Fibroblast of the aortic adventitia (primary cell): ENCODE data around the gene RRP8. TPM values are rescaled to one million over a fixed set of nuclear protein-coding genes. Genes with fewer than 3 reads are reported as not detected.

ENCODE experiments used
- DNase-seq: peaks from one replicate; pipeline ENCODE4 v3.0.0-alpha.2; 2010; ENCODE audit warnings: low read depth
- H3K4me3 ChIP-seq: 2 replicates; pipeline ENCODE4 v1.5.1; 2011; ENCODE audit warnings: low read depth, mild to moderate bottlenecking, control low read depth, low read length, moderate library complexity
- total RNA-seq: library from RNA; depleted of rRNA; stranded (reverse); fragments of >200 nt; gene quantifications from 2 replicates; pipeline ENCODE4 v1.2.3, GENCODE V29; 2012; ENCODE audit warnings: low replicate concordance
- TF ChIP-seq, protein P1 (sequence below): IDR thresholded peaks from 2 replicates; pipeline ENCODE4 v1.5.1; 2011; ENCODE audit warnings: mild to moderate bottlenecking, low read length, control low read depth, inconsistent platforms; ENCODE audit not compliant: insufficient read depth

RRP8 gene
- total RNA-seq, 1 donor: 10.2 TPM

DNA sequence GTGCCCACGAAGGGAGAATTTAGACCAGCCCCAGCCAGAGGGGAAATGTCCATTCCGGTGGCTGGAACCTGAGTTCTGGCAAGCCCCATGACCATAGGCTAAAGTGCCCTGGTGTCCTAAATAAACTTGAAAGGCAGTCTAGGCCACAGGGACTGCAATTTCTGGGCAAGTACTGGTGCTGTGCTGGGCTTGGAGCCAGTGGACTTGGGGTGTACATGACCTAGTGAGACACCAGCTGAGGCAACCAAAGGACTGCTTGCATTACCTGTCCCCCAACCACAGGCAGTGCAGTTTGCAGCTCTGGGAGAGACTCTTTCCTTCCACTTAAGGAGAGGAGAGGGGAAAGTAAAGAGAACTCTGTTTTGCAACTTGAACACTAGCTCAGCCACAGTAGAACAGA, 23.7 kb downstream of the RRP8 start:
- DNase-seq: no peak
- no peak overlapping the region for H3K4me3 ChIP-seq
- TF ChIP-seq, protein P1, sequence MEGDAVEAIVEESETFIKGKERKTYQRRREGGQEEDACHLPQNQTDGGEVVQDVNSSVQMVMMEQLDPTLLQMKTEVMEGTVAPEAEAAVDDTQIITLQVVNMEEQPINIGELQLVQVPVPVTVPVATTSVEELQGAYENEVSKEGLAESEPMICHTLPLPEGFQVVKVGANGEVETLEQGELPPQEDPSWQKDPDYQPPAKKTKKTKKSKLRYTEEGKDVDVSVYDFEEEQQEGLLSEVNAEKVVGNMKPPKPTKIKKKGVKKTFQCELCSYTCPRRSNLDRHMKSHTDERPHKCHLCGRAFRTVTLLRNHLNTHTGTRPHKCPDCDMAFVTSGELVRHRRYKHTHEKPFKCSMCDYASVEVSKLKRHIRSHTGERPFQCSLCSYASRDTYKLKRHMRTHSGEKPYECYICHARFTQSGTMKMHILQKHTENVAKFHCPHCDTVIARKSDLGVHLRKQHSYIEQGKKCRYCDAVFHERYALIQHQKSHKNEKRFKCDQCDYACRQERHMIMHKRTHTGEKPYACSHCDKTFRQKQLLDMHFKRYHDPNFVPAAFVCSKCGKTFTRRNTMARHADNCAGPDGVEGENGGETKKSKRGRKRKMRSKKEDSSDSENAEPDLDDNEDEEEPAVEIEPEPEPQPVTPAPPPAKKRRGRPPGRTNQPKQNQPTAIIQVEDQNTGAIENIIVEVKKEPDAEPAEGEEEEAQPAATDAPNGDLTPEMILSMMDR: no peak

DNA sequence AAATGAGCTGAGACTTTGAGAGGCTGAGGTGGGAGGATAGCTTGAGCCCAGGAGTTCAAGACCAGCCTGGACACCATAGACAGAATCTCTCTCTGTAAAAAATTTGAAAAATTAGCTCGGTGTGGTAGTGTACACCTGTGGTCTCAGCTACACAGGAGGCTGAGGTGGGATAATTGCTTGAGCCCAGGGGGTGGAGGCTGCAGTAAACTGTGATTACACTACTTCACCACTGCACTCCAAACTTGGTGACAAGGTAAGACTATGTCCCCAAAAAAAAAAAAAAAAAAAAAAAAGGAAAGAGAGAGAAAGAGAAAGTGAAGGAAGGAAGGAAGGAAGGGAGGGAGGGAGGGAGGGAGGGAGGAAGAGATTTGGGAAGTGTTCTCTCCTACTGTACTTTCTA, 25.3 kb downstream of the RRP8 start:
- TF ChIP-seq, protein P1: no peak
- DNase-seq: no peak
- no peak overlapping the region for H3K4me3 ChIP-seq

DNA sequence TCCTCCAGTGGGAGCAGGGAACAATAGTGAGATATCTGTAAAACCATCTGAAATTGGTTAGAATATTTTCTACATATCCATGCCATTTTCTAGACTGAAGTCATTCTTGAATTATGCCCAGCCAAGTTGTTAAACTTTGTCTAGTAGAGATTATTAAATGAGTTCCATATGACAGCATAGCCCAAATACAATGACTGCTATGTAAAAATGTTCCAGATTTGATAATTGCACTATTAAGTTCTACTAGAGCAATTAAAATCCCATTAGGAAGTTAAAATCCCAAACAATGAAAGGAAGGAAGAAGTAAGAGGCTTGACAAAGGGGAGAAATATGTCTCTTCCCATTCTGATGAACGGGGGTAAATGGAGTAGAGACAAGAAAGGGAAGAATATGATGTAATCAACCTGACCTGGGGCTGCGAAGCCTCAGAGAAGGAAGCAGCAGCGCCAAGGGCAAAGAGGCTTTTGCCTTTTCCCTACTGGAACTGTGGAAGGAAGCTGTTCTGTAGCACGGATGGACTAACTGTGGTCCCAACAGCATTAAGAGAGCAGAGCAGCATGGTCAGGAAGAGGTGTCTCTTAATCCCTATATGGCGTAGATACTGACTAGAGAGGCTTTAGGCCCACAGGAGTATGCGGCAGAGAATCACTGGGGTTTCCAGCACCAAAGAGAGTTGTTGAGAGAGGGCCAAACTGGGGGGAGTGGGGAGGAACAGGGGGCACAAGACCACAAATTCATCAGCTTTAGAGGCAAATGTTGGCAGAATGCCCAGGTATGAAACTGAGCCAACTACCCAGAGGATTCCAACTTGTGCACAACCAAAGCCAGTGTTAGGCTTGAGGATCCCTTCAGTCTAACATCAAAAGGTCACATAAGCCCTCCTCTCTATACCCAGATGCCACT, 26.7 kb downstream of the RRP8 start:
- TF ChIP-seq, protein P1: no peak
- peak; percentile 88 for DNase-seq

DNA sequence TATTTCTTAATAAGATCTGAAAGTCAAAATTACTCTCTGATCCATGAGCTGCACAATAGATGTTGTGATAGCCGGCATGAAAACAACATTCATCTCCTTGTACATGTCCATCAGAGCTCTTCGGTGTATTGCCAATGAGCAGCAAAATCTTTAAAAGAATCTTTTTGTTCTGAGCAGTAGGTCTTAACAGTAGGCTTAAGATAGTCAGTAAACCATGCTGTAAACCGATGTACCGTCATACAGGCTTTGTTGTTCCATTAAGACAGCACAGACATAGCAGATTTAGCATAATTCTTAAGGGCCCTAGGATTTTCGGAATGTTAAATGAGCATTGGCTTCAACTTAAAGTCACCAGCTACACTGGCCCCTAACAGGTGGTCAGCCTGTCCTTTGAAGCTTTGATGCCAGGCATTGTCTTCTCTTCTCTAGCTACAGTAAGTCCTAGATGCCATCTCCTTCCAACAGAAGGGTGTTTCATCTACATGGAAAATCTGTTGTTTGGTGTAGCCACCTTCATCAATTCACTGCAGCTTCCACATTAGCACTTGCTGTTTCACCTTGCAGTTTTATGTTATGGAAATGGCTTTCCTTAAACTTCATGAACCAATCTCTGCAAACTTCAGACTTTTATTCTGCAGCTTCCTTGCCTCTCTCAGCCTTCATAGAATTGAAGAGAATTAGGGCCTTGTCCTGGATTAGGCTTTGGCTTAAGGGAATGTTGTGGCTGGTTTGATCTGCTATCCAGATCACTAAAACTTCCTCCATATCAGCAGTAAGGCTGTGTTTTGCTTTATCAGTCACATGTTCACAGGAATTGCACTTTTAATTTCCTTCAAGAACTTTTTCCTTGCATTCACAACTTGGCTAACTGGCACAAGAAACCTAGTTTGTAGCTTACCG, 28.4 kb downstream of the RRP8 start:
- TF ChIP-seq, protein P1: no peak
- no peak overlapping the region for H3K4me3 ChIP-seq
- DNase-seq: no peak

More for the DNA sequence above, 26.7 kb downstream of the RRP8 start:
- no peak overlapping the region for H3K4me3 ChIP-seq

GRCh38 chr11:6572215-6572614, 31.2 kb downstream of the RRP8 start:
- DNase-seq: peak; percentile 89
- TF ChIP-seq, protein P1: no peak

GRCh38 chr11:6571434-6572008, 31.9 kb downstream of the RRP8 start:
- no peak overlapping the region for H3K4me3 ChIP-seq
- TF ChIP-seq, protein P1: no peak
- DNase-seq: no peak

More at GRCh38 chr11:6572215-6572614, 31.2 kb downstream of the RRP8 start:
- no peak overlapping the region for H3K4me3 ChIP-seq
